ENCODE measurements around the gene NEDD4L.

NEDD4L gene

DNA sequence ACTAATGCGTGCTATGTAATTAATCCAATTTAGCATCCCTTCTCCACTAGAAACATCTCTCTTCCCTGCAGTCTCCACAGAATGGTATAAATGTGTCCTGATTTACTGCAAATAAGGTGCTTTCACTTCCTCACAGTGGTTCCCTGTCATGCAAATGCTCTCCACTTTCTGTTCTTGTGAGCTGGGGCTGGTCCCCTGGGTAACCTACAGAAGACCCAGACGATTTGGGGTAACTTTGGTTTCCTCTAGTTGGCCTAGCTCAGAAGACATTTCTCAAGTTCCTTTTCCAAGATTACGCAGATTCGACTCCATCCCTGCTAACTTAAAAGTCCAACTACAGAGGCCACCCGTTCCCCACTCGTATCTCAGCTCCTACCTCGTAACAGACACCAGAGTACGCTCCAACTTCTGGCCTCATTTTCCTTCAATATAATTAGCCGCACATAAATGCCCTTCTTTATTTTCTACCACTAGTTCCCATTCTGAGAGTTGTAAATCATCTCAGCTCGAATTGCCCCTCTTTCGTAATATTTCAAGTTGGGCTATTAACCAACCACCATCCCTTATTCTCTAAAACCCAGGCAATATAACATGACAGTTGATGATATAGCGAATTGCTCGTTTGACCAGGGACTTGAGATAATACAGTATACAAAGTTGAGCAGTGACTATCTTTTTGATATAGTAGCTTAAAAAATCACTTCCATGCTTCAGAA, 28.8 kb upstream of the NEDD4L start:
- no peaks in the 10 kb centered on the region for H3K4me1 Mint-ChIP-seq
- H3K27me3 Mint-ChIP-seq: peaks cover 45% of the 10 kb centered on the region
- no peaks in the 10 kb centered on the region for H3K9me3 Mint-ChIP-seq
- H3K4me3 Mint-ChIP-seq: no peak overlapping the region
- DNase-seq (ENCODE audit: low spot score in 2 of 2): no peak
- H3K27ac Mint-ChIP-seq (ENCODE audit: low read depth): no peak overlapping the region
- no peaks in the 10 kb centered on the region for H3K36me3 Mint-ChIP-seq (ENCODE audit: insufficient read depth)
- ATAC-seq (replicated peaks; ENCODE audit: extremely low read depth, poor library complexity, severe bottlenecking): no peak

DNA sequence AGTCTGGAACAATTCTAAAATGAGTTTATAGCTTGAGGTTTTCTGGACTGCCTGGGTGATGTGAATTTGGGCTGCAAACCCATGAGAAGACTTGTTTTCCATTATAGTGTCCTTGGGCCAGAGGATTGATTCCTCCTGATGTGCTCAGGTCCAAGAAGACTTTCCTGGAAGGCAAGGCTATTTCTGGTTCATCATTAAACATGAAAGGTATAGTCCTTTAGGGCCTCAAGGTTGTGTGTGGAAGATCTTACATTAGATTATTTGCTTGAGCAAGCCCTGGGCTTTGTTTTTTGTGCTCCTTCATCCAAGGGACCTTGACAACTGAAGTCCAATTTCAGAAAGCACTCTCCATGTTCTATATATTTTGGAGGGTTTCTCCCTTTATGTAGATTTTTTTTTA, 26.8 kb upstream of the NEDD4L start:
- Mint-ChIP-seq H3K4me3 (no peak overlapping the region), H3K27ac (ENCODE audit: low read depth) (no peak overlapping the region), H3K4me1 (no peaks in the 10 kb centered on the region), H3K27me3 (peaks cover 50% of the 10 kb centered on the region), H3K9me3 (no peaks in the 10 kb centered on the region), H3K36me3 (ENCODE audit: insufficient read depth) (no peaks in the 10 kb centered on the region)
- DNase-seq (ENCODE audit: low spot score in 2 of 2): no peak
- no peak for ATAC-seq (replicated peaks; ENCODE audit: extremely low read depth, poor library complexity, severe bottlenecking)

DNA sequence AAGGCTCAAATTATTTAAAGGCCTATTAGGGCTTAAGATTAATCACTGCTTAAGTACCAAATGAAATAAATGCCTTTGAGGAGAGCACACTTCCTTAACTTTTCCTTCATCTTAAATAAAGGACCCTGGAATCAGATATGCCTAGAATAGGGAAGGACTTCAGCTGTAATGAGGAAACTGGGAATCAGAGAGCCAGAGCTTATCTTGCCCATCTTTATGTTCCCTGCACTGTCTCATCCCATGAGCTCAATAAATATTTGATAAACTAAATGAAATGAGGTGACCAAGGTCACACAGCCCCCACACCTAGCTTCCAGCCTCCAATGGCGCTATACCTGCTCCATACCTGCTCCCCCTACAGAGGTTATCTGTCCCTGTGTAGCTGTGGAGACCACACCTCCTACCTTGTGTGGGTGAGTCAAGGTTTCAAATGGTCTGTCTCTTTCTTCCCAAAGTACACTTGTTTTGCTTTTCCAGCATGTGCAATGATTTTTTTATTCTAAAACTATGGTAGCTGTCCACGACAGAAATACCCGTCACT, 23.4 kb upstream of the NEDD4L start:
- Mint-ChIP-seq H3K4me1 (no peaks in the 10 kb centered on the region), H3K9me3 (no peaks in the 10 kb centered on the region), H3K27me3 (peaks cover 42% of the 10 kb centered on the region), H3K36me3 (ENCODE audit: insufficient read depth) (no peaks in the 10 kb centered on the region), H3K4me3 (no peak overlapping the region), H3K27ac (ENCODE audit: low read depth) (no peak overlapping the region)
- DNase-seq (ENCODE audit: low spot score in 2 of 2): no peak
- no peak for ATAC-seq (replicated peaks; ENCODE audit: extremely low read depth, poor library complexity, severe bottlenecking)

DNA sequence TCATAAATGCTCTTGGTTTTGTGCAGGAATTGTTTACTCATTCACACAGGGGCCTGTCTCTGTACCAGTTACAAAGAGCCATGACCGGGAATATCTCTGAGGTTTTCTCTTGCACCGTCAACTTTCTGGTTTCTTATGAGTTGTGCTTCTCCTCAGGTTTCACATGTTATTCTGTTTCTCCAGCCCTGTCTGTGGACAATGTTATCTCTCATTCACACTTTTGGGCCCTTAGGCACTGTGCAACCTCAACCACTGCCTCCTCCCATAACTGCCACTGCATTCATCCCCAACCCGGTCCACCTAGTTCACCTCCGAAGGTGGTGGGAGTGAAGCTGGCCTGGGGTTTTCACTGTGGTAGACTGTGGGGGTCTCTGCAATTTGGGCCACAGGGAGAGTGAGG, 22.5 kb upstream of the NEDD4L start:
- peak overlapping the region; percentile 41 for H3K27ac Mint-ChIP-seq (ENCODE audit: low read depth)
- no peaks in the 10 kb centered on the region for H3K4me1 Mint-ChIP-seq
- H3K36me3 Mint-ChIP-seq (ENCODE audit: insufficient read depth): no peaks in the 10 kb centered on the region
- H3K27me3 Mint-ChIP-seq: peaks cover 33% of the 10 kb centered on the region
- no peaks in the 10 kb centered on the region for H3K9me3 Mint-ChIP-seq
- no peak overlapping the region for H3K4me3 Mint-ChIP-seq
- ATAC-seq (replicated peaks; ENCODE audit: extremely low read depth, poor library complexity, severe bottlenecking) (no peak), DNase-seq (ENCODE audit: low spot score in 2 of 2) (no peak)

DNA sequence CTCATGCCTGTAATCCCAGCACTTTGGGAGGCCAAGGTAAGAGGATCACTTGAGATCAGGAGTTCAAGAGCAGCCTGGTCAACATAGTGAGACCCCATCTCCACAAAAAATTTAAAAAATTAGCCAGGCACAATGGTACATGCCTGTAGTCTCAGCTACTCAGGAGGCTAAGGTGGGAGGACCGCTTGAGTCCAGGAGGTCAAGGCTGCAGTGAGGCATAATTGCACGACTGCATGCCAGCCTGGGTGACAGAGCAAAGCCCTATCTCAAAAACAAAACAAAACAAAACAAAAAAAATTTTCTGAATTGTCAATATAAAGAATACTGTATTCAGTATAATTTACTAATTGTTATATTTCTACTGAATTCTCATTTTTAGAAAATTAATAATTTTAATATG, 20.9 kb upstream of the NEDD4L start:
- DNase-seq (ENCODE audit: low spot score in 2 of 2): no peak
- ATAC-seq (replicated peaks; ENCODE audit: extremely low read depth, poor library complexity, severe bottlenecking): no peak
- Mint-ChIP-seq H3K27ac (ENCODE audit: low read depth) (no peak overlapping the region), H3K9me3 (no peaks in the 10 kb centered on the region), H3K27me3 (peaks cover 20% of the 10 kb centered on the region), H3K36me3 (ENCODE audit: insufficient read depth) (no peaks in the 10 kb centered on the region), H3K4me1 (no peaks in the 10 kb centered on the region), H3K4me3 (no peak overlapping the region)

DNA sequence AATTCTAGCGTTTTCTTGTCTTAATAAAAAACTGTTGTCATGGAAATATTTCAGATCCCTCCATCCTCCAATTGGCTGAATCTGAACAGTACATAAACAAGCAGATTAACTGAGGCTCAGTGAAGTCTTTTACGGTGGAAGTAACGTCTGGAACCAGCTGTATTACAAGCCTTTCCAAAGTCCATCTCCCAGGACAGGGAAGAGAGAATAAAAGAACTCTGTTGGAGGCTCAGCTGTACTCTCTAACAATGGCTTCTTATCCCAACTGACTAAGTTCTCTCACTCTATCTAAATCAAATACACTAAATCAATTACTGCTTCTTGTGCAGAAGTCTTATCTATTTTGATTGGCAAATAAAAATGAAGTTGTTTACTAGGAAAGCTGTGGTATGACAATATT, 19.9 kb upstream of the NEDD4L start:
- Mint-ChIP-seq H3K4me1 (no peaks in the 10 kb centered on the region), H3K4me3 (no peak overlapping the region), H3K27me3 (peaks cover 20% of the 10 kb centered on the region), H3K36me3 (ENCODE audit: insufficient read depth) (no peaks in the 10 kb centered on the region), H3K27ac (ENCODE audit: low read depth) (no peak overlapping the region), H3K9me3 (no peaks in the 10 kb centered on the region)
- no peak for DNase-seq (ENCODE audit: low spot score in 2 of 2)
- ATAC-seq (replicated peaks; ENCODE audit: extremely low read depth, poor library complexity, severe bottlenecking): no peak

DNA sequence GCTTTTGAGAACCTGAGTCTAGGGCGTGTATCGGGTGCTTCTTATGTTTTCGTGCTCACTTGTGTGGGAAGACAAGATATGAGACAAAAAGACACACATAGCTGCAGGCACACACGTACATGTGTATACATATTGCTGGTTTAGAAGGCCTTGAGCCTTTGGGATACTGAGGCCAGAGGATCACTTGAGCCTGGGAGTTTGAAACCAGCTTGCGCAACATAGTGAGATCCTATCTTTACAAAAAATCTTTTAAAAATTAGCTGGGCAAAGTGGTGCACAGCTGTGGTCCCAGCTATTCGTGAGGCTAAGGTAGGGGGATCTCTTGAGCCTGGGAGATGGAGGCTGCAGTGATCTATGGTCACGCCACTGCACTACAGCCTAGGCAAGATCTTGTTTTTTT, 18.8 kb upstream of the NEDD4L start:
- DNase-seq (ENCODE audit: low spot score in 2 of 2) (no peak), ATAC-seq (replicated peaks; ENCODE audit: extremely low read depth, poor library complexity, severe bottlenecking) (no peak)
- Mint-ChIP-seq H3K9me3 (no peaks in the 10 kb centered on the region), H3K4me1 (no peaks in the 10 kb centered on the region), H3K27me3 (peaks cover 20% of the 10 kb centered on the region), H3K36me3 (ENCODE audit: insufficient read depth) (no peaks in the 10 kb centered on the region), H3K27ac (ENCODE audit: low read depth) (no peak overlapping the region), H3K4me3 (no peak overlapping the region)

DNA sequence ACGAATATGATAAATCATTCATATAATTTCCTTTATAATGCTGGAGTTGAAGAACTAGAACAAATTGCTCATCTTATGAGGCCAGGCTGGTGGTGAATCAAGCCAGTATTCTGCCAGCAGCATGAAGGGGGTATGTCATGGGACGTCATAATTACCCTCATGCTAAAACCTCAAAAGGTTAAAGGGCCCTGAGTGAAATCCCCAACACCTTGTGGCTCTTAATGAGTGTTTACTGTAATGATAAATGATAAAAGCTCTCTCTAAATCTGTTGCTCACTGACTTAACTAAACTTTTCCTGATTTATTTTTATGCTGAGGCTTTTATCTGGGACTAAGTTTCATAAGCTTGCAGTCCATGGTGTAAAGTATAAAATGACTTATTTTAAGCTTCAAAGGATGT, 18.3 kb upstream of the NEDD4L start:
- no peak for DNase-seq (ENCODE audit: low spot score in 2 of 2)
- H3K36me3 Mint-ChIP-seq (ENCODE audit: insufficient read depth): no peaks in the 10 kb centered on the region
- H3K27me3 Mint-ChIP-seq: peaks cover 15% of the 10 kb centered on the region
- no peak for ATAC-seq (replicated peaks; ENCODE audit: extremely low read depth, poor library complexity, severe bottlenecking)
- H3K4me3 Mint-ChIP-seq: no peak overlapping the region
- no peak overlapping the region for H3K27ac Mint-ChIP-seq (ENCODE audit: low read depth)
- H3K4me1 Mint-ChIP-seq: no peaks in the 10 kb centered on the region
- H3K9me3 Mint-ChIP-seq: no peaks in the 10 kb centered on the region

DNA sequence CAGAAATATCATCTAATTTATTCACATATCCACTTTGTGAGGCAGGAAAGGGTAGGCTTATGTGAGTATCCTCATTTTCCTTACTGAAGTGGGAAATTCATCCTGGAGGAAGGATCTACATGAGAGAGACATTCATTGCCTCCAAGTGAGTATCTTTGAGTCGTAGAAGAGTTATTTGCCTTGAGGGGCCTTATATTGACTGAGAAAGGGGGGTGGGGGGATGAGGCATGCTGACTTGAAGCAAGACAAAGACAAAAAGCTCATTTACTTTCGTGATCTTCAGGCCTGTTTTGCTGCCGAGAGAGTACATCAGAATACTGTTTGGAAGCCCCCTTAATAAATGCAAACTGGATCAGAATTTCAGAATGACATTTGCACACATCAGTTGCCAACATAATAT, 17.6 kb upstream of the NEDD4L start:
- Mint-ChIP-seq H3K27me3 (peaks cover 9% of the 10 kb centered on the region), H3K4me1 (no peaks in the 10 kb centered on the region), H3K27ac (ENCODE audit: low read depth) (no peak overlapping the region), H3K36me3 (ENCODE audit: insufficient read depth) (no peaks in the 10 kb centered on the region), H3K9me3 (no peaks in the 10 kb centered on the region), H3K4me3 (no peak overlapping the region)
- DNase-seq (ENCODE audit: low spot score in 2 of 2) (no peak), ATAC-seq (replicated peaks; ENCODE audit: extremely low read depth, poor library complexity, severe bottlenecking) (no peak)

DNA sequence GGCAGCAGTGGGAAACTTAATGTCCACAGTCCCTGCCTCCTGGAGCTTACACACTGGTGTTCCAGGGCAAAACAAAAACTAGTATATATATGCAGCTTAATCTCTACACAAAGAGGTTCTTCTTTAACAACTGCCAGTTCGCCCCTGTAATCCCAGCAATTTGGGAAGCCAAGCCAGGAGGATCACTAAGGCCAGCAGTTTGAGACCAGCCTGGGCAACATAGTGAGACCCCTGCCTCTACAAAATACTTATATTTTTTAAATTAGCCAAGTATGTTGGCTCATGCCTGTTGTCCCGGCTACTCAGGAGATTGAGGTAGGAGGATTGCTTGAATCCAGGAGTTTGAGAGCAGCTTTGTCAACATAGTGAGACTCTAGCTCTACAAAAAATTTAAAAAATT, 17.2 kb upstream of the NEDD4L start:
- Mint-ChIP-seq H3K27me3 (peaks cover 5% of the 10 kb centered on the region), H3K4me1 (no peaks in the 10 kb centered on the region), H3K36me3 (ENCODE audit: insufficient read depth) (no peaks in the 10 kb centered on the region), H3K27ac (ENCODE audit: low read depth) (no peak overlapping the region), H3K4me3 (no peak overlapping the region), H3K9me3 (no peaks in the 10 kb centered on the region)
- DNase-seq (ENCODE audit: low spot score in 2 of 2) (no peak), ATAC-seq (replicated peaks; ENCODE audit: extremely low read depth, poor library complexity, severe bottlenecking) (no peak)

DNA sequence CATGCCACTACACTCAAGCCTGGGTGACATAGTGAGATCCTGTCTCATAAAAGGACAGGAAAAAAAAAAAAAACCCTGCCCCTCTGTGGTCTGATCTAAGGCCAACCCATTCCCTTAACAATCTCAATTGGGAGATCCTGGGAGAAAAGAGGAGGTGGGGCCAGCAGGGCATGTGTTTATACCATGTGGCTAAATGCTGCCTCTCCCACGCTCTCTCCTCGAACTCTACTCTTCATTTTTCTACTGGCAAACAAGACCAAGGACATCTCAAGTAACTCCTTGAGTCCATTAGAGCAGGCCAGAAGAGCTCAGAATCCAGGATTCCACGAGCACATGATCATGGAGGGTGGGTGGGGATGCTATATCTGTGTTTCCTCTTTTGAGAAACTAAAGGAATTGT, 16.7 kb upstream of the NEDD4L start:
- H3K4me1 Mint-ChIP-seq: no peaks in the 10 kb centered on the region
- ATAC-seq (replicated peaks; ENCODE audit: extremely low read depth, poor library complexity, severe bottlenecking): no peak
- H3K9me3 Mint-ChIP-seq: no peaks in the 10 kb centered on the region

DNA sequence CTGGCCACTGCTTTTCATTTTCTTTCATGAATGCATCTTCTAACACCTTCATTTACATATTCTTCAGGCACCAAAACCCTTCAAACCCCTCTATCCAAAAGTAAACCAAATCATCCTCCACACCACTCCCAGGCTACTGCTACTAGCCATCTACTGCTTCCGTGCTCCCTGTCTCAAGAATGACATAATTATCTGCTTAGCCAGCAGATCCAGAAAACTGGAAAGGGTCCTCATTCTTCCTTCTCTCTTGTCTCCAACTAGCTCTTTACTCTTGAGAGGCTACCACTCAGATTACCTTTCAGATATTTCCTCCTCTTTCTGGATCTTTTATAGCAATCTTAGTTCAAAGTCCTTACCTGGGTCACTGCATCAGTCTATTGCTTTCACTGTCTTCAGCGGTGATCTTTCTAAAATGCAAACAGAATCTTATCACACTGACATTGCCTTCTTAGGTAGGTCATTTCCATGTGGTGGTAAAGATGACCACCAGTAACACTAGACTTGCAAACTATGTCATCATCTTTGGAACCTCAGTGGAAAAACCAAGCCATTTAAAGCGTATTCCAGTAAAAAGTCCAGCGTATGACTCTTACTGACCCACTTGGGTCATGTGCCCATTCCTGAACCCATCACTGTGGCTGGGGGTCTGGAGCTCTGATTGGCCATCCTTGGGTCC, 15.8 kb upstream of the NEDD4L start:
- Mint-ChIP-seq H3K4me3 (no peak overlapping the region), H3K4me1 (no peaks in the 10 kb centered on the region), H3K27ac (ENCODE audit: low read depth) (no peak overlapping the region), H3K36me3 (ENCODE audit: insufficient read depth) (no peaks in the 10 kb centered on the region), H3K27me3 (no peaks in the 10 kb centered on the region), H3K9me3 (no peaks in the 10 kb centered on the region)
- no peak for ATAC-seq (replicated peaks; ENCODE audit: extremely low read depth, poor library complexity, severe bottlenecking)
- no peak for DNase-seq (ENCODE audit: low spot score in 2 of 2)

More for the DNA sequence above, 16.7 kb upstream of the NEDD4L start:
- H3K4me3 Mint-ChIP-seq: no peak overlapping the region
- no peaks in the 10 kb centered on the region for H3K36me3 Mint-ChIP-seq (ENCODE audit: insufficient read depth)
- no peak for DNase-seq (ENCODE audit: low spot score in 2 of 2)
- no peak overlapping the region for H3K27ac Mint-ChIP-seq (ENCODE audit: low read depth)
- no peaks in the 10 kb centered on the region for H3K27me3 Mint-ChIP-seq

DNA sequence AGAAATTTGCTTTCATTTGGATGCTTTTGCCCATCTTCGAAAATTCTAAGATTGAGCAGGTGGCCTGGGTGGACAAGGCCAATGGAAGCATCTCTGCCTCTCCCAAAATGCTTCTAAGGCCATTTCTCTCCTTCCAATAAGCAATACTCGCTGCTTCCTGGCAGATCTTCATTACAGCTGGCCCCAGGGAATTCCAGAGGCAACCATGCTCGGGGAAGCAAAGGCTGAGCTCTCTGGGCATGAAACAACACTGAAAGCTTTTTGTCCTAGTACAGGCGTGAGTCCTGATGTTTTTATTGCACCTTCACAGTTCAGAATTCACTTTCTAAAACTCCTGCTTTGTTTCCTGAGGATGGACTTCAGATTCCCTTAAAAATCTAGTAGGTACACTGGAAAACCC, 11.8 kb upstream of the NEDD4L start:
- H3K4me1 Mint-ChIP-seq: no peaks in the 10 kb centered on the region
- DNase-seq (ENCODE audit: low spot score in 2 of 2) (no peak), ATAC-seq (replicated peaks; ENCODE audit: extremely low read depth, poor library complexity, severe bottlenecking) (no peak)
- H3K4me3 Mint-ChIP-seq: no peak overlapping the region
- no peaks in the 10 kb centered on the region for H3K9me3 Mint-ChIP-seq
- H3K36me3 Mint-ChIP-seq (ENCODE audit: insufficient read depth): no peaks in the 10 kb centered on the region
- peaks cover 33% of the 10 kb centered on the region for H3K27me3 Mint-ChIP-seq
- no peak overlapping the region for H3K27ac Mint-ChIP-seq (ENCODE audit: low read depth)
